OCI-LY3 (cell line): ENCODE data around the gene THAP5.

Source experiments
- H2AFZ ChIP-seq: fragments of 200-600, 300-600 bp; shearing (Covaris generic); 2 replicates; pipeline ENCODE4 v1.6.0; 2014; ENCODE audit warnings: antibody characterized with exemption, low read depth, low read length
- H3K27ac ChIP-seq: fragments of 200-600, 300-600 bp; sonication (generic); 2 replicates; pipeline ENCODE4 v1.5.1; 2014; ENCODE audit warnings: mild to moderate bottlenecking, low read length, moderate library complexity, mixed read lengths
- H3K27me3 ChIP-seq: fragments of 200-600, 300-600 bp; sonication (generic); 2 replicates; pipeline ENCODE4 v1.6.1; 2014; ENCODE audit warnings: low read depth, low read length, mixed read lengths
- H3K36me3 ChIP-seq: fragments of 200-600, 300-600 bp; sonication (generic); replicated peaks from 2 replicates; pipeline ENCODE3; 2014; ENCODE audit warnings: low read depth, low read length, mixed read lengths
- H3K4me1 ChIP-seq: fragments of 300-600, 200-600 bp; sonication (generic); 2 replicates; pipeline ENCODE4 v1.6.1; 2014; ENCODE audit warnings: low read length, mixed read lengths
- H3K4me2 ChIP-seq: fragments of 200-600, 300-600 bp; sonication (generic); 2 replicates; pipeline ENCODE4 v1.6.1; 2014; ENCODE audit warnings: low read length, mixed read lengths
- H3K4me3 ChIP-seq: fragments of 300-600, 200-600 bp; sonication (generic); 2 replicates; pipeline ENCODE4 v1.5.1; 2014; ENCODE audit warnings: antibody characterized with exemption, mild to moderate bottlenecking, low read length, moderate library complexity
- H3K79me2 ChIP-seq: fragments of 300-600, 200-600 bp; shearing (Covaris generic); 2 replicates; pipeline ENCODE4 v1.6.1; 2014; ENCODE audit warnings: mild to moderate bottlenecking, low read length, mixed read lengths
- H3K9ac ChIP-seq: fragments of 300-600, 200-600 bp; shearing (Covaris generic); 2 replicates; pipeline ENCODE4 v1.6.0; 2014; ENCODE audit warnings: mild to moderate bottlenecking, low read length, moderate library complexity
- H3K9me3 ChIP-seq: fragments of 200-600, 300-600 bp; shearing (Covaris generic); 2 replicates; pipeline ENCODE4 v1.6.1; 2014; ENCODE audit warnings: low read length, mixed read lengths; ENCODE audit not compliant: insufficient read depth
- H4K20me1 ChIP-seq: fragments of 200-600, 300-600 bp; sonication (generic); 2 replicates; pipeline ENCODE4 v1.6.1; 2016; ENCODE audit warnings: low read length, mixed read lengths; ENCODE audit not compliant: insufficient read depth
- EZH2phosphoT487 ChIP-seq: fragments of 200-600 bp; shearing (Covaris generic); IDR thresholded peaks from 2 replicates; pipeline ENCODE4 v1.6.1; 2018; ENCODE audit warnings: antibody characterized with exemption, mixed run types, low read depth
- TF ChIP-seq, protein P1 (sequence below): fragments of 200-600, 300-600 bp; sonication (generic); IDR thresholded peaks from 2 replicates; pipeline ENCODE4 v1.5.1; 2014; ENCODE audit warnings: antibody characterized with exemption, low read length, low read depth

THAP5 gene

DNA sequence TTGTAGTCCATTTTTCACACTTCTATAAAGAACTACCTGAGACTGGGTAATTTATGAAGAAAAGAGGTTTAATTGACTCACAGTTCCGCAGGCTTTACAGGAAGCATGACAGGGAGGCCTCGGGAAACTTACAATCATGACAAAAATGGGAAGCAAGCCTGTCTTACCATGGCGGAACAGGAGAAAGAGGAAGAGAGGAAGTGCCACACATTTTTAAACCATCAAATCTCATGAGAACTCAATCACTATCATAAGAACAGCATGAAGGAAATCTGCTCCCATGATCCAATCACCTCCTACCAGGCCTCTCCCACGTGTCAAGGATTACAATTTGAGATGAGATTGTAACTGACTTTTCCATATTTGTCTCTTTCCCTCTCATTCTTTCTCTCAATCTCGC lies 34.2 kb downstream of the THAP5 start:
- Histone ChIP-seq H4K20me1 (no peaks in the 10 kb centered on the region), H3K4me3 (no peak overlapping the region), H3K4me1 (no peaks in the 10 kb centered on the region), H2AFZ (no peak overlapping the region), H3K79me2 (no peaks in the 10 kb centered on the region), H3K27ac (no peak overlapping the region), H3K27me3 (no peaks in the 10 kb centered on the region), H3K4me2 (no peak overlapping the region), H3K36me3 (no peaks in the 10 kb centered on the region), H3K9ac (no peak overlapping the region), H3K9me3 (no peaks in the 10 kb centered on the region)
- no peak for TF ChIP-seq EZH2phosphoT487
- TF ChIP-seq, protein P1, sequence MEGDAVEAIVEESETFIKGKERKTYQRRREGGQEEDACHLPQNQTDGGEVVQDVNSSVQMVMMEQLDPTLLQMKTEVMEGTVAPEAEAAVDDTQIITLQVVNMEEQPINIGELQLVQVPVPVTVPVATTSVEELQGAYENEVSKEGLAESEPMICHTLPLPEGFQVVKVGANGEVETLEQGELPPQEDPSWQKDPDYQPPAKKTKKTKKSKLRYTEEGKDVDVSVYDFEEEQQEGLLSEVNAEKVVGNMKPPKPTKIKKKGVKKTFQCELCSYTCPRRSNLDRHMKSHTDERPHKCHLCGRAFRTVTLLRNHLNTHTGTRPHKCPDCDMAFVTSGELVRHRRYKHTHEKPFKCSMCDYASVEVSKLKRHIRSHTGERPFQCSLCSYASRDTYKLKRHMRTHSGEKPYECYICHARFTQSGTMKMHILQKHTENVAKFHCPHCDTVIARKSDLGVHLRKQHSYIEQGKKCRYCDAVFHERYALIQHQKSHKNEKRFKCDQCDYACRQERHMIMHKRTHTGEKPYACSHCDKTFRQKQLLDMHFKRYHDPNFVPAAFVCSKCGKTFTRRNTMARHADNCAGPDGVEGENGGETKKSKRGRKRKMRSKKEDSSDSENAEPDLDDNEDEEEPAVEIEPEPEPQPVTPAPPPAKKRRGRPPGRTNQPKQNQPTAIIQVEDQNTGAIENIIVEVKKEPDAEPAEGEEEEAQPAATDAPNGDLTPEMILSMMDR, result no peak

DNA sequence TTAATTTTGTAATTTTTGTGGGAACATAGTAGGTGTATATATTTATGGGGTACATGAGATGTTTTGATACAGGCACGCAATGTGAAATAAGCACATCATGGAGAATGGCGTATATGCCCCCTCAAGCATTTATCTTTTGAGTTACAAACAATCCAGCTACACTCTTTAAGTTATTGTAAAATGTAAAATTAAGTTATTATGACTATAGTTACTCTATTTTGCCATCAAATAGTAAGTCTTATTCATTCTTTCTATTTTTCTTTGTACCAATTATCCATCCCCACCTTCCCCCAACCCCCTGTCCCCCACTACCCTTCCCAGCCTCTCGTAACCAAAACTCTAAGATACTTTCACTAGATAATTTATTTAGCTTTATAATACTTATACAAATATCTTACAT lies 35.8 kb downstream of the THAP5 start:
- no peaks in the 10 kb centered on the region for H3K9me3 ChIP-seq
- no peak for TF ChIP-seq EZH2phosphoT487

DNA sequence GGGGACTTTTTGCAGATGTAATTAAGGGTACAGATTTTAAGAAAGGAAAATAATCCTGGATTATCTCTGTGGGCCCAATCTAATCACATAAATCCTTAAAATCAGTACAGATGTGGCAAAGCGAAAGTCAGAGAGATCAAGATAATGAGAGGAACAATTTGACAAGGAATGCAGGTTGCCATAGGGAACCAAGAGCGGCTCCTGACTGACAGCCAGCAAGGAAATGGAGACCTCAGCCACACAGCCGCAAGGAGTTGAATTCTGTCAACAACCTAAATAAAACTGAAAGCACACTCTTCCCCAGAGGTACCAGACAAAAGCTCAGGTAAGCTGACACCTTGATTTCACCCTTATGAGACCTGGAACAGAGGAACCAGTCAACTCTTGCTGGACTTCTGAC lies 40.2 kb downstream of the THAP5 start:
- no peak overlapping the region for H2AFZ ChIP-seq
- H3K79me2 ChIP-seq, result peaks cover 11% of the 10 kb centered on the region

More for the DNA sequence above, 35.8 kb downstream of the THAP5 start:
- Histone ChIP-seq H3K36me3 (no peaks in the 10 kb centered on the region), H4K20me1 (no peaks in the 10 kb centered on the region), H3K4me2 (no peak overlapping the region), H3K9ac (no peak overlapping the region), H3K27me3 (no peaks in the 10 kb centered on the region), H3K4me3 (no peak overlapping the region), H3K79me2 (no peaks in the 10 kb centered on the region), H3K27ac (no peak overlapping the region), H2AFZ (no peak overlapping the region), H3K4me1 (no peaks in the 10 kb centered on the region)

GRCh38 chr7:108528183-108528712 lies 41.3 kb downstream of the THAP5 start:
- Histone ChIP-seq H4K20me1 (no peaks in the 10 kb centered on the region), H3K9me3 (no peaks in the 10 kb centered on the region), H3K36me3 (no peaks in the 10 kb centered on the region), H3K79me2 (peaks cover 13% of the 10 kb centered on the region), H3K9ac (no peak overlapping the region), H3K27me3 (no peaks in the 10 kb centered on the region), H3K4me1 (peaks cover 12% of the 10 kb centered on the region), H2AFZ (no peak overlapping the region), H3K27ac (no peak overlapping the region), H3K4me3 (no peak overlapping the region), H3K4me2 (no peak overlapping the region)
- TF ChIP-seq EZH2phosphoT487, result no peak
- TF ChIP-seq, protein P1, result no peak

More for the DNA sequence above, 40.2 kb downstream of the THAP5 start:
- no peak overlapping the region for H3K27ac ChIP-seq
- no peaks in the 10 kb centered on the region for H3K9me3 ChIP-seq
- no peaks in the 10 kb centered on the region for H3K27me3 ChIP-seq
- H4K20me1 ChIP-seq, result no peaks in the 10 kb centered on the region
- no peak overlapping the region for H3K4me3 ChIP-seq
- H3K9ac ChIP-seq, result no peak overlapping the region
- no peak for TF ChIP-seq EZH2phosphoT487
- TF ChIP-seq, protein P1, result no peak
- no peak overlapping the region for H3K4me2 ChIP-seq
- H3K4me1 ChIP-seq, result peaks cover 12% of the 10 kb centered on the region
- H3K36me3 ChIP-seq, result no peaks in the 10 kb centered on the region

DNA sequence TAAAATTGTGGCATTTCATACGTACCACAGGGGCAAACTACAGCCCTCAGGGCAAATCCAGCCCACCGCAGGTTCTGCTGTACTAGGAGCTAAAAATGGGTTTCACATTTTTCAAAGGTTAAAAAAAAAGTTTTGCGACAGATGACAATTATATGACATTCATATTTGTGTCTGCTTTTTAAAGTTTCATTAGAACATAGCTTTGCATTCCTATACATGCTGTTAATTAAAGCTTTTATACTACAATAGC lies 42.8 kb downstream of the THAP5 start:
- H3K27me3 ChIP-seq, result no peaks in the 10 kb centered on the region
- no peaks in the 10 kb centered on the region for H3K9me3 ChIP-seq
- peaks cover 13% of the 10 kb centered on the region for H3K79me2 ChIP-seq
- peak overlapping the region; percentile 66 for H3K27ac ChIP-seq
- H3K36me3 ChIP-seq, result no peaks in the 10 kb centered on the region
- H3K4me2 ChIP-seq, result peak overlapping the region; percentile 81
- no peak for TF ChIP-seq EZH2phosphoT487
- TF ChIP-seq, protein P1, result no peak
- peak overlapping the region; percentile 94 for H3K4me3 ChIP-seq
- H3K4me1 ChIP-seq, result peaks cover 12% of the 10 kb centered on the region
- peak overlapping the region; percentile 78 for H3K9ac ChIP-seq
- no peaks in the 10 kb centered on the region for H4K20me1 ChIP-seq
- peak overlapping the region; percentile 56 for H2AFZ ChIP-seq
